ENCODE measurements around the gene CCDC187. TPM values are rescaled to one million over a fixed set of nuclear protein-coding genes. Genes with fewer than 3 reads are reported as not detected.

CCDC187 gene
- total and polyA plus RNA-seq, 2 of the 13 experiments (the other 11 are each of a cell fraction or from before 2014, with no cell fraction given), result 0.03 to 0.13 TPM

DNA sequence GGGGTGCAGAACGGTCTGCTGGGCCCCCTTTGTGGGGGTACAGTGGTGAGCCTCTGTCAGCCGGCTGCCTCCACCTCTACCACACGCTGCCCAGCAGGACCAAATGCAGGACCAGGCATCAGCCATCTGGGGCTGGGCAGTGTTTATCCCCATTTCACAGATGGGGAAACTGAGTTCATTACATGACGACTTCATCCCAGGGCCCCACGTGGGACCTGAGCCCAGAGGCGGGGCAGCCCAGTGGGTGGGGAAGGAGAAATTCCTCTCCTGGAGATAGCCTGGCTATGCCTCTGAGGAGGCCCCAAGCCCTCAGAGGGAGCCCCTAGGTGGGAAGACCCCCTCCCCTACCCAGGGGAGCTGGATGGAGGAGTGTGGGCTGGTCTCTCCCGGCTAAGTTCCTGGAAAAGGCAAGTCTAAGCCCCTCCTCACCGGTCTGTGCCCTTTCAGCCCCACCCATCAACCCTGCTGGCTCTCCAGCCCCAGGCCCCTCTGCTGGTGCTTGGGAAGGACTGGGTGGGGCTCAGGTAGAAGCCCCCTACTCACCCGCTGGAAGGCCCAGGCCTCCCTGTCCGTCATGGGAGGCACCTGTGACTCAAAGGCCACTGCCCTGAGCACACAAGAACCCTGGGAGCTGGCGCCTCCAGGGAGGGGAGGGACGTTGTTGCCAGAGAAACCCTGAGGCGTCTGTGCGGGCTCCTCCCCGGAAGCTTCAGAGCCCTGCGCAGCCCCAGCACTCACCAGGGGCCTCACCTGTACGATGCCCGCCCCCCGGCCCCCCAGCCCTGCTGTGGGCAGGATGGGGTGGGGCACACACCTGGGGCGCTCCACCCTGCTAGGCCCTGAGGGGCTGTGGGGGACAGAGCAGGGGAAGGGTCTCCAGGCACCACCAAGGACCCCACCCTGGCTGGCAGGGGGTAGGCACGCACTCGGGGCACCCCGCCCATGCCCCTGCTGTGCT is 7.4 kb upstream of the CCDC187 start (continued):
- TF ChIP-seq XRCC5 (optimal IDR thresholded peaks at IDR 0.05; ENCODE audit: low read length) (no peak), RBAK (CRISPR knock-in tag; IDR thresholded peaks at IDR 0.05) (no peak), IKZF4 (CRISPR knock-in tag; IDR thresholded peaks at IDR 0.05; ENCODE audit: borderline replicate concordance, low read depth, not compliant biosample characterization) (no peak), PCBP1 (IDR thresholded peaks at IDR 0.05; ENCODE audit: borderline replicate concordance, low read depth, low read length) (0 out of 2 replicates have a peak, but pooled peaks have one; percentile 22), SAP130 (CRISPR knock-in tag; IDR thresholded peaks at IDR 0.05; ENCODE audit: low read depth) (peak; percentile 73), ZNF629 (CRISPR knock-in tag; conservative IDR thresholded peaks at IDR 0.05) (peak; percentile 76), ZBTB7A (CRISPR knock-in tag; IDR thresholded peaks at IDR 0.05) (peak; percentile 69; the same call in 1 of the 2 replicates), ZNF614 (CRISPR knock-in tag; IDR thresholded peaks at IDR 0.05; ENCODE audit: borderline replicate concordance) (no peak), FOSL2 (CRISPR knock-in tag; IDR thresholded peaks at IDR 0.05) (peak; percentile 8; the same call in 1 of the 2 replicates), RFX1 (IDR thresholded peaks at IDR 0.05) (peak; percentile 63), ETV5 (CRISPR knock-in tag; IDR thresholded peaks at IDR 0.05; ENCODE audit: borderline replicate concordance) (peak; percentile 75; the same call in 1 of the 2 replicates), MAFG (CRISPR knock-in tag; IDR thresholded peaks at IDR 0.05) (no peak), MEIS2 (CRISPR knock-in tag; IDR thresholded peaks at IDR 0.05) (no peak)
- TF ChIP-seq, protein P1, sequence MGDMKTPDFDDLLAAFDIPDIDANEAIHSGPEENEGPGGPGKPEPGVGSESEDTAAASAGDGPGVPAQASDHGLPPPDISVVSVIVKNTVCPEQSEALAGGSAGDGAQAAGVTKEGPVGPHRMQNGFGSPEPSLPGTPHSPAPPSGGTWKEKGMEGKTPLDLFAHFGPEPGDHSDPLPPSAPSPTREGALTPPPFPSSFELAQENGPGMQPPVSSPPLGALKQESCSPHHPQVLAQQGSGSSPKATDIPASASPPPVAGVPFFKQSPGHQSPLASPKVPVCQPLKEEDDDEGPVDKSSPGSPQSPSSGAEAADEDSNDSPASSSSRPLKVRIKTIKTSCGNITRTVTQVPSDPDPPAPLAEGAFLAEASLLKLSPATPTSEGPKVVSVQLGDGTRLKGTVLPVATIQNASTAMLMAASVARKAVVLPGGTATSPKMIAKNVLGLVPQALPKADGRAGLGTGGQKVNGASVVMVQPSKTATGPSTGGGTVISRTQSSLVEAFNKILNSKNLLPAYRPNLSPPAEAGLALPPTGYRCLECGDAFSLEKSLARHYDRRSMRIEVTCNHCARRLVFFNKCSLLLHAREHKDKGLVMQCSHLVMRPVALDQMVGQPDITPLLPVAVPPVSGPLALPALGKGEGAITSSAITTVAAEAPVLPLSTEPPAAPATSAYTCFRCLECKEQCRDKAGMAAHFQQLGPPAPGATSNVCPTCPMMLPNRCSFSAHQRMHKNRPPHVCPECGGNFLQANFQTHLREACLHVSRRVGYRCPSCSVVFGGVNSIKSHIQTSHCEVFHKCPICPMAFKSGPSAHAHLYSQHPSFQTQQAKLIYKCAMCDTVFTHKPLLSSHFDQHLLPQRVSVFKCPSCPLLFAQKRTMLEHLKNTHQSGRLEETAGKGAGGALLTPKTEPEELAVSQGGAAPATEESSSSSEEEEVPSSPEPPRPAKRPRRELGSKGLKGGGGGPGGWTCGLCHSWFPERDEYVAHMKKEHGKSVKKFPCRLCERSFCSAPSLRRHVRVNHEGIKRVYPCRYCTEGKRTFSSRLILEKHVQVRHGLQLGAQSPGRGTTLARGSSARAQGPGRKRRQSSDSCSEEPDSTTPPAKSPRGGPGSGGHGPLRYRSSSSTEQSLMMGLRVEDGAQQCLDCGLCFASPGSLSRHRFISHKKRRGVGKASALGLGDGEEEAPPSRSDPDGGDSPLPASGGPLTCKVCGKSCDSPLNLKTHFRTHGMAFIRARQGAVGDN (CRISPR knock-in tag; IDR thresholded peaks at IDR 0.05), result no peak
- TF ChIP-seq, protein P2, sequence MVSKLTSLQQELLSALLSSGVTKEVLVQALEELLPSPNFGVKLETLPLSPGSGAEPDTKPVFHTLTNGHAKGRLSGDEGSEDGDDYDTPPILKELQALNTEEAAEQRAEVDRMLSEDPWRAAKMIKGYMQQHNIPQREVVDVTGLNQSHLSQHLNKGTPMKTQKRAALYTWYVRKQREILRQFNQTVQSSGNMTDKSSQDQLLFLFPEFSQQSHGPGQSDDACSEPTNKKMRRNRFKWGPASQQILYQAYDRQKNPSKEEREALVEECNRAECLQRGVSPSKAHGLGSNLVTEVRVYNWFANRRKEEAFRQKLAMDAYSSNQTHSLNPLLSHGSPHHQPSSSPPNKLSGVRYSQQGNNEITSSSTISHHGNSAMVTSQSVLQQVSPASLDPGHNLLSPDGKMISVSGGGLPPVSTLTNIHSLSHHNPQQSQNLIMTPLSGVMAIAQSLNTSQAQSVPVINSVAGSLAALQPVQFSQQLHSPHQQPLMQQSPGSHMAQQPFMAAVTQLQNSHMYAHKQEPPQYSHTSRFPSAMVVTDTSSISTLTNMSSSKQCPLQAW (CRISPR knock-in tag; IDR thresholded peaks at IDR 0.05), result 0 out of 2 replicates have a peak, but pooled peaks have one; percentile 32
